Measurements from ENCODE around the gene ANAPC16. TPM values are rescaled to one million over a fixed set of nuclear protein-coding genes. Genes with fewer than 3 reads are reported as not detected.

Gene ANAPC16
- total RNA-seq, 2 donors from 2014 or later: 57.4 to 68.4 TPM

DNA sequence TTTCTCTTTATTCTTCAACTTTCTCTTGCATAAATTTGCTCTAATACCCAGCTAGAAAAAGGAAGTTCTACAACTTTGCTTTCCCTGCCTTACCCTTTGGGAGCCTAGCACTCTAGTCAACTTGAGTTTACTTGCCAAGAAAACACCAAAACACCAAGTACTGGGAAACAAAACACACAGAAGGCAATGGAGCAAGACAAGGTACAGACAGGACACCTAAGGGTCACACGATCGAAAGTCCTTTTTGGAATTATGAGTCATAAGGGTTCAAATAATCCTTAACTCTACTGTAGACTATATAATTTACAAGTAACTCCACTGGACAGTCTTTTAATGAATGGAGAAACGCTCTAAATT lies 42.6 kb upstream of the ANAPC16 start:
- Mint-ChIP-seq H3K27ac (no peak overlapping the region), H3K36me3 (ENCODE audit: low read depth) (peaks cover 21% of the 10 kb centered on the region), H3K4me1 (no peaks in the 10 kb centered on the region), H3K27me3 (ENCODE audit: insufficient read depth) (no peaks in the 10 kb centered on the region), H3K9me3 (no peaks in the 10 kb centered on the region), H3K4me3 (no peak overlapping the region)
- Histone ChIP-seq H3K9ac (ENCODE audit: extremely low read depth, low read length, poor library complexity, severe bottlenecking) (no peak overlapping the region), H3K36me3 (ENCODE audit: control insufficient read depth, insufficient read depth, low read length) (peaks cover 4% of the 10 kb centered on the region), H3K4me3 (ENCODE audit: low read length) (no peak overlapping the region), H3K27me3 (ENCODE audit: control insufficient read depth, insufficient read depth, low read length, poor library complexity, severe bottlenecking) (no peaks in the 10 kb centered on the region), H3K9me3 (ENCODE audit: control insufficient read depth, low read length) (no peaks in the 10 kb centered on the region), H3K4me1 (ENCODE audit: control insufficient read depth, insufficient read depth, low read length) (no peaks in the 10 kb centered on the region), H3K27ac (ENCODE audit: low read depth, low read length) (no peak overlapping the region)
- 98% methylated on average over 3 of the region's 3 CpGs; no CpG with 5 or more reads in 1 of the 2 experiments for WGBS, 2 experiments (ENCODE audit: insufficient coverage in 1 of 2, insufficient read length in 1 of 2)
- no peak for DNase-seq
- TF ChIP-seq, protein P1, sequence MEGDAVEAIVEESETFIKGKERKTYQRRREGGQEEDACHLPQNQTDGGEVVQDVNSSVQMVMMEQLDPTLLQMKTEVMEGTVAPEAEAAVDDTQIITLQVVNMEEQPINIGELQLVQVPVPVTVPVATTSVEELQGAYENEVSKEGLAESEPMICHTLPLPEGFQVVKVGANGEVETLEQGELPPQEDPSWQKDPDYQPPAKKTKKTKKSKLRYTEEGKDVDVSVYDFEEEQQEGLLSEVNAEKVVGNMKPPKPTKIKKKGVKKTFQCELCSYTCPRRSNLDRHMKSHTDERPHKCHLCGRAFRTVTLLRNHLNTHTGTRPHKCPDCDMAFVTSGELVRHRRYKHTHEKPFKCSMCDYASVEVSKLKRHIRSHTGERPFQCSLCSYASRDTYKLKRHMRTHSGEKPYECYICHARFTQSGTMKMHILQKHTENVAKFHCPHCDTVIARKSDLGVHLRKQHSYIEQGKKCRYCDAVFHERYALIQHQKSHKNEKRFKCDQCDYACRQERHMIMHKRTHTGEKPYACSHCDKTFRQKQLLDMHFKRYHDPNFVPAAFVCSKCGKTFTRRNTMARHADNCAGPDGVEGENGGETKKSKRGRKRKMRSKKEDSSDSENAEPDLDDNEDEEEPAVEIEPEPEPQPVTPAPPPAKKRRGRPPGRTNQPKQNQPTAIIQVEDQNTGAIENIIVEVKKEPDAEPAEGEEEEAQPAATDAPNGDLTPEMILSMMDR (conservative IDR thresholded peaks at IDR 0.05): no peak

DNA sequence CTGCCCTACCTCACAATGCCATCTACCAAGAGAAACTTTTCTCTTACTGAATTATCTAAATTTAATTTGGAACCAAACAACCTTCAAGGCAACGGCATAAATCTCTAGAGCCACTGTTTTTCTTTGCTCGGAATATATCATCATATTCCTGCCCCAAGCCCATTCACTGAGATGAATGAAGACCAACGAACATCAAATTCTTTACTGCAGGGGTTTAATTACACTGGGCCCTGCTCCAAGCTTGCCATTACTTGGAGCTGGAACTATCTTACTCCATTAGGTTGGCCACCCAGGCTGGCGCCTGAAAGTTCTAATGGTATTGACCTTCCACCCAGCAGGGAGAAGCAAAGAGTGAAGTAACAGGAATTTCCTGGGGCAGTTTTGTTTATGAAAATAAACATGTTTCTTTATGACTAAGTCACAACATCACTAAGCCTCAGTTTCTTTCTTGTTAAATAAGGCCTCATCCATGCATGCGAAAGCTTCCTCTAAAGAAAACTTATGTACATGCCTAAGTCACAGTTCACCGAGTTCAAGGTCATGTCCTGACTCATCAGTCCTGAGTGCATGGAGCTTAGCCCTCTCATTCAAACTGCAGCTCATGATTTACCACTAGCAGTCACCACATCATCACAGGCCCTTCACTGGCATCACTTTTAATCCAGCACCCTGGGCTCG lies 42.1 kb upstream of the ANAPC16 start:
- no peak overlapping the region for H3K4me3 Mint-ChIP-seq
- Histone ChIP-seq H3K27me3 (ENCODE audit: control insufficient read depth, insufficient read depth, low read length, poor library complexity, severe bottlenecking) (no peaks in the 10 kb centered on the region), H3K36me3 (ENCODE audit: control insufficient read depth, insufficient read depth, low read length) (peaks cover 4% of the 10 kb centered on the region), H3K9me3 (ENCODE audit: control insufficient read depth, low read length) (no peaks in the 10 kb centered on the region), H3K27ac (ENCODE audit: low read depth, low read length) (no peak overlapping the region), H3K9ac (ENCODE audit: extremely low read depth, low read length, poor library complexity, severe bottlenecking) (no peak overlapping the region), H3K4me1 (ENCODE audit: control insufficient read depth, insufficient read depth, low read length) (no peaks in the 10 kb centered on the region), H3K4me3 (ENCODE audit: low read length) (no peak overlapping the region)
- H3K36me3 Mint-ChIP-seq (ENCODE audit: low read depth): peaks cover 18% of the 10 kb centered on the region
- no peaks in the 10 kb centered on the region for H3K4me1 Mint-ChIP-seq
- H3K27ac Mint-ChIP-seq: no peak overlapping the region
- no peaks in the 10 kb centered on the region for H3K9me3 Mint-ChIP-seq
- TF ChIP-seq, protein P1 (conservative IDR thresholded peaks at IDR 0.05): no peak
- no peak for DNase-seq
- H3K27me3 Mint-ChIP-seq (ENCODE audit: insufficient read depth): no peaks in the 10 kb centered on the region
- 82 to 91% methylated on average over 4 to 7 of the region's 7 CpGs for WGBS, 2 experiments (ENCODE audit: insufficient coverage in 1 of 2, insufficient read length in 1 of 2)

DNA sequence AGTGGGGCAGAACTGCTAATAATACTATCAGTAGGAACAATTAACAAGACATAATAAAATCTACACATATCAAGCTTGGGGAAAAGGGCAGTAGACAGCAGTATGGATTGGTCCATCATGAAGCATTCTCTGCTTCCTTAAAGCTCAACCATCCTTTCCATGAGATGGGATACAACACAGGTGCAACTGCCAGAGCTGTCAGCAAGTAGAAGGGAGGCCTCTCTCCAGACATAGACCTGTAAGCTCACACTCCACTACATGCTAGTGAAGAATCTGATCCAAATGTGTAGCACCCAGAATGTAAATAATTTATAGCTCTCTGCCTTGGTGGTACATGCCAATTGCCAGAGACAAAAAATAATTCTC lies 41.5 kb upstream of the ANAPC16 start:
- Histone ChIP-seq H3K4me3 (ENCODE audit: low read length) (no peak overlapping the region), H3K4me1 (ENCODE audit: control insufficient read depth, insufficient read depth, low read length) (no peaks in the 10 kb centered on the region), H3K27me3 (ENCODE audit: control insufficient read depth, insufficient read depth, low read length, poor library complexity, severe bottlenecking) (no peaks in the 10 kb centered on the region), H3K9ac (ENCODE audit: extremely low read depth, low read length, poor library complexity, severe bottlenecking) (no peak overlapping the region), H3K36me3 (ENCODE audit: control insufficient read depth, insufficient read depth, low read length) (peaks cover 10% of the 10 kb centered on the region), H3K9me3 (ENCODE audit: control insufficient read depth, low read length) (no peaks in the 10 kb centered on the region), H3K27ac (ENCODE audit: low read depth, low read length) (no peak overlapping the region)
- Mint-ChIP-seq H3K4me3 (no peak overlapping the region), H3K9me3 (no peaks in the 10 kb centered on the region), H3K27ac (no peak overlapping the region), H3K4me1 (no peaks in the 10 kb centered on the region), H3K27me3 (ENCODE audit: insufficient read depth) (no peaks in the 10 kb centered on the region), H3K36me3 (ENCODE audit: low read depth) (peaks cover 21% of the 10 kb centered on the region)
- no peak for DNase-seq
- TF ChIP-seq, protein P1 (conservative IDR thresholded peaks at IDR 0.05): no peak

Data from endodermal cell (in vitro differentiated cells).